ENCODE measurements around the gene PTH1R. TPM values are rescaled to one million over a fixed set of nuclear protein-coding genes. Genes with fewer than 3 reads are reported as not detected.

PTH1R gene
- polyA plus RNA-seq, 1 donor (not counting 4 experiments of a cell fraction or from before 2014, with no cell fraction given) = not detected

- Histone ChIP-seq H3K79me2 (ENCODE audit: control insufficient read depth, insufficient read depth, low read length) (no peaks in the 10 kb centered on the region), H3K4me3 (ENCODE audit: control insufficient read depth in 2 of 3, extremely low read depth in 1 of 3, insufficient read depth in 2 of 3, low read depth in 1 of 3, low read length in 3 of 3) (no peak overlapping the region), H3K36me3 (ENCODE audit: control insufficient read depth in 2 of 2, extremely low read depth in 1 of 2, insufficient read depth in 2 of 2, low read length in 2 of 2) (no peaks in the 10 kb centered on the region), H3K4me2 (ENCODE audit: control insufficient read depth, extremely low read depth, insufficient read depth, low read depth, low read length) (no peak overlapping the region), H3K9me3 (ENCODE audit: control insufficient read depth, low read depth, low read length) (no peaks in the 10 kb centered on the region), H3K27me3 (ENCODE audit: control insufficient read depth, extremely low read depth, insufficient read depth, low read length) (peaks cover 14% of the 10 kb centered on the region), H4K20me1 (ENCODE audit: control insufficient read depth, extremely low read depth, insufficient read depth, low read length) (no peaks in the 10 kb centered on the region), H3K9me1 (ENCODE audit: control insufficient read depth, extremely low read depth, insufficient read depth, low read length) (no peaks in the 10 kb centered on the region), H3K4me1 (ENCODE audit: control insufficient read depth, extremely low read depth, insufficient read depth, low read length) (no peaks in the 10 kb centered on the region), H3K27ac (ENCODE audit: control insufficient read depth, insufficient read depth, low read length) (no peak overlapping the region), H2AFZ (ENCODE audit: control insufficient read depth, low read length) (no peak overlapping the region), H3K9ac (ENCODE audit: control insufficient read depth, extremely low read depth, insufficient read depth, low read length) (no peak overlapping the region)
- TF ChIP-seq, protein P1, sequence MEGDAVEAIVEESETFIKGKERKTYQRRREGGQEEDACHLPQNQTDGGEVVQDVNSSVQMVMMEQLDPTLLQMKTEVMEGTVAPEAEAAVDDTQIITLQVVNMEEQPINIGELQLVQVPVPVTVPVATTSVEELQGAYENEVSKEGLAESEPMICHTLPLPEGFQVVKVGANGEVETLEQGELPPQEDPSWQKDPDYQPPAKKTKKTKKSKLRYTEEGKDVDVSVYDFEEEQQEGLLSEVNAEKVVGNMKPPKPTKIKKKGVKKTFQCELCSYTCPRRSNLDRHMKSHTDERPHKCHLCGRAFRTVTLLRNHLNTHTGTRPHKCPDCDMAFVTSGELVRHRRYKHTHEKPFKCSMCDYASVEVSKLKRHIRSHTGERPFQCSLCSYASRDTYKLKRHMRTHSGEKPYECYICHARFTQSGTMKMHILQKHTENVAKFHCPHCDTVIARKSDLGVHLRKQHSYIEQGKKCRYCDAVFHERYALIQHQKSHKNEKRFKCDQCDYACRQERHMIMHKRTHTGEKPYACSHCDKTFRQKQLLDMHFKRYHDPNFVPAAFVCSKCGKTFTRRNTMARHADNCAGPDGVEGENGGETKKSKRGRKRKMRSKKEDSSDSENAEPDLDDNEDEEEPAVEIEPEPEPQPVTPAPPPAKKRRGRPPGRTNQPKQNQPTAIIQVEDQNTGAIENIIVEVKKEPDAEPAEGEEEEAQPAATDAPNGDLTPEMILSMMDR (optimal IDR thresholded peaks at IDR 0.05 in 1 of 3, IDR thresholded peaks at IDR 0.05 in 1 of 3, conservative IDR thresholded peaks at IDR 0.05 in 1 of 3; ENCODE audit: extremely low read depth in 1 of 3, insufficient read depth in 2 of 3, low read length in 3 of 3) = no peak
- TF ChIP-seq EZH2 (IDR thresholded peaks at IDR 0.05; ENCODE audit: low read length) = no peak
- no peak for FAIRE-seq
- no peak for DNase-seq (ENCODE audit: low read depth, low spot score)
- dilution Hi-C loops (cut with MboI; ENCODE audit: extremely low pct_ligation_motif_present, low sequenced_read_pairs) = no loop called here
Observed at GRCh38 chr3:46852334-46852720, 25.2 kb upstream of the PTH1R start.

DNA sequence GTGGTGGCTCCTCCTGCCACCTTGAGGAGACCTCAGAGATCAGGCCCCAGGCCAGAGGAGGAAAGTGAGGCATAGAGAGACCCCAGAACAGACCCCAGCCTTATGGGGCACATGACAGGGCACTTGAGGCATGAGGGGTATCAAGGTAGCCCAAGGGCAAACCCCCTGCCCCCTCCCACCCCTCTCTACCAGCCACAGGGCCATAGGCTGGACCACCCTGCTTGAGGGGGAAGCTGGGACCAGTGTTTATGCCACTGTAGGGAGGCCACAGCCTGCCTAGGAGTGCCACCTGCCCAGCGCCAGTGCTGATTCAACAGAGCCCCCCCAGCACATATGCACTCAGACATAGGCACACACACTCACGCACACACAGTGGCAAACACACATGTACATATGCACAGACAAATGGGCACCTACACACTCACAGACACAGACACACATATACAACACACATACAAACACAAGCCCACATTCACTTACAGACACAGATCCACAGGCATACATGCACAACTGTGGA is 24.6 kb upstream of the PTH1R start:
- H3K4me2 ChIP-seq (ENCODE audit: control insufficient read depth, extremely low read depth, insufficient read depth, low read depth, low read length) = no peak overlapping the region
- peaks cover 12% of the 10 kb centered on the region for H3K27me3 ChIP-seq (ENCODE audit: control insufficient read depth, extremely low read depth, insufficient read depth, low read length)
- no peaks in the 10 kb centered on the region for H3K36me3 ChIP-seq (ENCODE audit: control insufficient read depth in 2 of 2, extremely low read depth in 1 of 2, insufficient read depth in 2 of 2, low read length in 2 of 2)
- dilution Hi-C loops (cut with MboI; ENCODE audit: extremely low pct_ligation_motif_present, low sequenced_read_pairs) = no loop called here
- no peaks in the 10 kb centered on the region for H3K79me2 ChIP-seq (ENCODE audit: control insufficient read depth, insufficient read depth, low read length)
- no peak overlapping the region for H3K27ac ChIP-seq (ENCODE audit: control insufficient read depth, insufficient read depth, low read length)
- DNase-seq (ENCODE audit: low read depth, low spot score) (no peak), FAIRE-seq (no peak)
- H4K20me1 ChIP-seq (ENCODE audit: control insufficient read depth, extremely low read depth, insufficient read depth, low read length) = no peaks in the 10 kb centered on the region
- H3K9me1 ChIP-seq (ENCODE audit: control insufficient read depth, extremely low read depth, insufficient read depth, low read length) = no peaks in the 10 kb centered on the region
- no peak overlapping the region for H3K4me3 ChIP-seq (ENCODE audit: control insufficient read depth in 2 of 3, extremely low read depth in 1 of 3, insufficient read depth in 2 of 3, low read depth in 1 of 3, low read length in 3 of 3)
- H2AFZ ChIP-seq (ENCODE audit: control insufficient read depth, low read length) = no peak overlapping the region
- no peaks in the 10 kb centered on the region for H3K4me1 ChIP-seq (ENCODE audit: control insufficient read depth, extremely low read depth, insufficient read depth, low read length)
- H3K9ac ChIP-seq (ENCODE audit: control insufficient read depth, extremely low read depth, insufficient read depth, low read length) = no peak overlapping the region
- TF ChIP-seq EZH2 (IDR thresholded peaks at IDR 0.05; ENCODE audit: low read length) = no peak
- TF ChIP-seq, protein P1 (optimal IDR thresholded peaks at IDR 0.05 in 1 of 3, IDR thresholded peaks at IDR 0.05 in 1 of 3, conservative IDR thresholded peaks at IDR 0.05 in 1 of 3; ENCODE audit: extremely low read depth in 1 of 3, insufficient read depth in 2 of 3, low read length in 3 of 3) = no peak
- no peaks in the 10 kb centered on the region for H3K9me3 ChIP-seq (ENCODE audit: control insufficient read depth, low read depth, low read length)
